Measurements from ENCODE around the gene CIB4.

Gene CIB4

GRCh38 chr2:26557244-26557925 lies 83.8 kb downstream of the CIB4 start:
- no peak for DNase-seq (ENCODE audit: low spot score)
- no peak for TF ChIP-seq CTCF (IDR thresholded peaks at IDR 0.05; ENCODE audit: extremely low read depth, insufficient read depth, missing control alignments)
- in situ Hi-C loops (cut with MboI; ENCODE audit: low pct_unique_long_range_greater_than_20kb, low sequenced_read_pairs, unreplicated experiment), result no loop called here

- DNase-seq (ENCODE audit: low spot score), result no peak
- in situ Hi-C loops (cut with MboI; ENCODE audit: low pct_unique_long_range_greater_than_20kb, low sequenced_read_pairs, unreplicated experiment), result no loop called here
- no peak for TF ChIP-seq CTCF (IDR thresholded peaks at IDR 0.05; ENCODE audit: extremely low read depth, insufficient read depth, missing control alignments)
These were observed 84.6 kb downstream of the CIB4 start for GRCh38 chr2:26556309-26557243.

GRCh38 chr2:26555246-26556133 lies 85.7 kb downstream of the CIB4 start:
- no peak for TF ChIP-seq CTCF (IDR thresholded peaks at IDR 0.05; ENCODE audit: extremely low read depth, insufficient read depth, missing control alignments)
- no peak for DNase-seq (ENCODE audit: low spot score)
- in situ Hi-C loops (cut with MboI; ENCODE audit: low pct_unique_long_range_greater_than_20kb, low sequenced_read_pairs, unreplicated experiment), result no loop called here

- TF ChIP-seq CTCF (IDR thresholded peaks at IDR 0.05; ENCODE audit: extremely low read depth, insufficient read depth, missing control alignments), result no peak
- in situ Hi-C loops (cut with MboI; ENCODE audit: low pct_unique_long_range_greater_than_20kb, low sequenced_read_pairs, unreplicated experiment), result no loop called here
- no peak for DNase-seq (ENCODE audit: low spot score)
These were observed 88.4 kb downstream of the CIB4 start for GRCh38 chr2:26552641-26553374.

- TF ChIP-seq CTCF (IDR thresholded peaks at IDR 0.05; ENCODE audit: extremely low read depth, insufficient read depth, missing control alignments), result no peak
- in situ Hi-C loops (cut with MboI; ENCODE audit: low pct_unique_long_range_greater_than_20kb, low sequenced_read_pairs, unreplicated experiment), result no loop called here
- DNase-seq (ENCODE audit: low spot score), result no peak
These were observed 90.7 kb downstream of the CIB4 start for GRCh38 chr2:26550276-26551015.
